GM18519 (cell line): ENCODE results near the gene TRAPPC6A.
A peak's percentile ranks its signal among the peaks of the same experiment; 100 is the strongest.

Experiments used
- ATAC-seq: cut with Tn5 transposase; IDR thresholded peaks from one replicate; pipeline ENCODE4 v1.9.1; 2021; ENCODE audit warnings: mild to moderate bottlenecking, moderate library complexity; ENCODE audit not compliant: unreplicated experiment, low FRiP score

TRAPPC6A gene

GRCh38 chr19:45186509-45187334 lies 8.7 kb upstream of the TRAPPC6A start:
- ATAC-seq: no peak

GRCh38 chr19:45184115-45184514 lies 6.1 kb upstream of the TRAPPC6A start:
- ATAC-seq: no peak

GRCh38 chr19:45182758-45183157 lies 4.7 kb upstream of the TRAPPC6A start:
- ATAC-seq: no peak

GRCh38 chr19:45180936-45181335 lies 2.9 kb upstream of the TRAPPC6A start:
- ATAC-seq: no peak

- ATAC-seq: no peak
These were observed 1.9 kb upstream of the TRAPPC6A start for GRCh38 chr19:45179892-45180370.

- no peak for ATAC-seq
These were observed 1.2 kb upstream of the TRAPPC6A start for GRCh38 chr19:45179072-45179891.

GRCh38 chr19:45178262-45179071 lies 430 bp upstream of the TRAPPC6A start, which contains the start of gene BLOC1S3:
Gene BLOC1S3 (plus strand): TSS chr19:45178784. CDS start chr19:45179297, 513 bp downstream.
- ATAC-seq: peak; percentile 63

GRCh38 chr19:45175515-45176345 lies 2.3 kb downstream of the TRAPPC6A start:
- no peak for ATAC-seq

- ATAC-seq: no peak
These were observed 4.2 kb downstream of the TRAPPC6A start for GRCh38 chr19:45173816-45174215.

- ATAC-seq: no peak
These were observed 5.3 kb downstream of the TRAPPC6A start for GRCh38 chr19:45172611-45173208.

- ATAC-seq: no peak
These were observed 5.9 kb downstream of the TRAPPC6A start for GRCh38 chr19:45172173-45172572.

- ATAC-seq: no peak
These were observed 6.8 kb downstream of the TRAPPC6A start for GRCh38 chr19:45171211-45171623.

GRCh38 chr19:45170146-45171106 lies 7.6 kb downstream of the TRAPPC6A start:
- ATAC-seq: no peak

- ATAC-seq: no peak
These were observed 8.4 kb downstream of the TRAPPC6A start for GRCh38 chr19:45169602-45170001.

GRCh38 chr19:45168767-45169351 lies 9.2 kb downstream of the TRAPPC6A start:
- no peak for ATAC-seq

GRCh38 chr19:45166723-45167252 lies 11.2 kb downstream of the TRAPPC6A start:
- no peak for ATAC-seq

- no peak for ATAC-seq
These were observed 13.3 kb downstream of the TRAPPC6A start for GRCh38 chr19:45164577-45165335.
